Cardiac fibroblast (primary cell): ENCODE results near the gene ABLIM2.

ENCODE experiments used
- DNase-seq, 2 donors: peaks; one replicate each; pipeline versions ENCODE4 v3.0.0 to v3.0.0-alpha.2; 2010; ENCODE audit warnings: low read depth in 2 of 2
- H3K4me3 ChIP-seq, 2 donors: replicated peaks in 1 of 2; 1 replicate in 1 of 2; 2 replicates in 1 of 2; pipeline ENCODE4 v1.5.1; 2011; ENCODE audit warnings: low read depth in 2 of 2, low read length in 2 of 2, mild to moderate bottlenecking in 2 of 2, moderate library complexity in 1 of 2
- CTCF ChIP-seq: IDR thresholded peaks from one replicate; pipeline ENCODE4 v1.5.1; 2011; ENCODE audit warnings: low read depth, mild to moderate bottlenecking, low read length, inconsistent platforms

Gene ABLIM2

GRCh38 chr4:7971881-7972500 is 186.6 kb downstream of the ABLIM2 start:
- TF ChIP-seq CTCF = no peak
- DNase-seq = no peak
- no peak overlapping the region for H3K4me3 ChIP-seq

GRCh38 chr4:7971159-7971631 is 187.4 kb downstream of the ABLIM2 start:
- no peak for DNase-seq
- no peak for TF ChIP-seq CTCF
- H3K4me3 ChIP-seq = no peak overlapping the region

GRCh38 chr4:7970361-7970946 is 188.2 kb downstream of the ABLIM2 start:
- TF ChIP-seq CTCF = no peak
- H3K4me3 ChIP-seq = peak overlapping the region in 1 of 2 donors; percentile 23
- DNase-seq = no peak

GRCh38 chr4:7968262-7968896 is 190.2 kb downstream of the ABLIM2 start:
- no peak for TF ChIP-seq CTCF
- DNase-seq = peak in 1 of 2 donors; percentile 55
- H3K4me3 ChIP-seq = no peak overlapping the region

- TF ChIP-seq CTCF = no peak
- peak; percentile 53 to 61 for DNase-seq
- H3K4me3 ChIP-seq = no peak overlapping the region
Observed at GRCh38 chr4:7967501-7968261, 190.9 kb downstream of the ABLIM2 start.

GRCh38 chr4:7967063-7967440 is 191.6 kb downstream of the ABLIM2 start:
- no peak overlapping the region for H3K4me3 ChIP-seq
- no peak for DNase-seq
- no peak for TF ChIP-seq CTCF
